Osteoblast (primary cell): ENCODE data around the gene DYSF. TPM values are rescaled to one million over a fixed set of nuclear protein-coding genes. Genes with fewer than 3 reads are reported as not detected.

Source experiments
- DNase-seq: peaks from one replicate; pipeline ENCODE4 v3.0.0; 2011; ENCODE audit warnings: low spot score, mixed read lengths; ENCODE audit not compliant: insufficient read length; ENCODE audit errors: missing footprints
- H2AFZ ChIP-seq: 2 replicates; pipeline ENCODE4 v1.6.0; 2011; ENCODE audit warnings: mild to moderate bottlenecking, low read length
- H3K27ac ChIP-seq: 2 replicates; pipeline ENCODE4 v1.5.1; 2011; ENCODE audit warnings: mild to moderate bottlenecking, low read depth, low read length, moderate library complexity
- H3K27me3 ChIP-seq: 2 replicates; pipeline ENCODE4 v1.6.0; 2012; ENCODE audit warnings: mild to moderate bottlenecking, control low read depth, inconsistent platforms, low read length, moderate library complexity; ENCODE audit not compliant: insufficient read depth
- H3K36me3 ChIP-seq: 2 replicates; pipeline ENCODE4 v1.5.1; 2011; ENCODE audit warnings: mild to moderate bottlenecking, low read length, control low read depth, moderate library complexity; ENCODE audit not compliant: insufficient read depth
- H3K4me1 ChIP-seq: 2 replicates; pipeline ENCODE4 v1.5.1; 2011; ENCODE audit warnings: mild to moderate bottlenecking, low read length, control low read depth, moderate library complexity; ENCODE audit not compliant: insufficient read depth
- H3K4me2 ChIP-seq: 2 replicates; pipeline ENCODE4 v1.6.0; 2011; ENCODE audit warnings: mild to moderate bottlenecking, low read length; ENCODE audit not compliant: insufficient read depth
- H3K4me3 ChIP-seq: fragments of 200-600 bp; sonication (generic); 3 replicates; pipeline ENCODE4 v1.5.1; 2012; ENCODE audit warnings: mild to moderate bottlenecking, low read length, inconsistent platforms; ENCODE audit not compliant: insufficient read depth
- H3K79me2 ChIP-seq: 2 replicates; pipeline ENCODE4 v1.6.0; 2012; ENCODE audit warnings: mild to moderate bottlenecking, low read length, control low read depth, inconsistent platforms; ENCODE audit not compliant: insufficient read depth
- H3K9me3 ChIP-seq: 2 replicates; pipeline ENCODE4 v1.5.1; 2011; ENCODE audit warnings: low read depth, low read length, control low read depth
- H4K20me1 ChIP-seq: 2 replicates; pipeline ENCODE4 v1.6.0; 2012; ENCODE audit warnings: mild to moderate bottlenecking, low read length, control low read depth; ENCODE audit not compliant: insufficient read depth
- total RNA-seq: library from RNA; depleted of rRNA; stranded (reverse); fragments of >200 nt; gene quantifications from 2 replicates; pipeline ENCODE4 v1.2.3, GENCODE V29; 2012
- TF ChIP-seq, protein P1 (sequence below): IDR thresholded peaks from 2 replicates; pipeline ENCODE4 v1.5.1; 2011; ENCODE audit warnings: mild to moderate bottlenecking, low read depth, low read length, moderate library complexity; ENCODE audit errors: extremely low read depth

Gene DYSF
- total RNA-seq, 1 donor: 4.3 TPM

GRCh38 chr2:71700658-71701397 lies 247.5 kb downstream of the DYSF start:
- H3K9me3 ChIP-seq: no peaks in the 10 kb centered on the region
- H2AFZ ChIP-seq: peak overlapping the region; percentile 62
- no peaks in the 10 kb centered on the region for H4K20me1 ChIP-seq
- peak; percentile 94 for DNase-seq
- no peaks in the 10 kb centered on the region for H3K36me3 ChIP-seq
- H3K4me3 ChIP-seq: no peak overlapping the region
- no peak overlapping the region for H3K27ac ChIP-seq
- TF ChIP-seq, protein P1, sequence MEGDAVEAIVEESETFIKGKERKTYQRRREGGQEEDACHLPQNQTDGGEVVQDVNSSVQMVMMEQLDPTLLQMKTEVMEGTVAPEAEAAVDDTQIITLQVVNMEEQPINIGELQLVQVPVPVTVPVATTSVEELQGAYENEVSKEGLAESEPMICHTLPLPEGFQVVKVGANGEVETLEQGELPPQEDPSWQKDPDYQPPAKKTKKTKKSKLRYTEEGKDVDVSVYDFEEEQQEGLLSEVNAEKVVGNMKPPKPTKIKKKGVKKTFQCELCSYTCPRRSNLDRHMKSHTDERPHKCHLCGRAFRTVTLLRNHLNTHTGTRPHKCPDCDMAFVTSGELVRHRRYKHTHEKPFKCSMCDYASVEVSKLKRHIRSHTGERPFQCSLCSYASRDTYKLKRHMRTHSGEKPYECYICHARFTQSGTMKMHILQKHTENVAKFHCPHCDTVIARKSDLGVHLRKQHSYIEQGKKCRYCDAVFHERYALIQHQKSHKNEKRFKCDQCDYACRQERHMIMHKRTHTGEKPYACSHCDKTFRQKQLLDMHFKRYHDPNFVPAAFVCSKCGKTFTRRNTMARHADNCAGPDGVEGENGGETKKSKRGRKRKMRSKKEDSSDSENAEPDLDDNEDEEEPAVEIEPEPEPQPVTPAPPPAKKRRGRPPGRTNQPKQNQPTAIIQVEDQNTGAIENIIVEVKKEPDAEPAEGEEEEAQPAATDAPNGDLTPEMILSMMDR: no peak
- peak overlapping the region; percentile 36 for H3K4me2 ChIP-seq
- peaks cover 23% of the 10 kb centered on the region for H3K27me3 ChIP-seq
- H3K79me2 ChIP-seq: no peaks in the 10 kb centered on the region
- peaks cover 9% of the 10 kb centered on the region for H3K4me1 ChIP-seq

GRCh38 chr2:71702071-71702970 lies 249.0 kb downstream of the DYSF start:
- no peak for DNase-seq
- Histone ChIP-seq H3K4me1 (peaks cover 9% of the 10 kb centered on the region), H4K20me1 (no peaks in the 10 kb centered on the region), H3K4me3 (no peak overlapping the region), H3K4me2 (no peak overlapping the region), H3K27ac (no peak overlapping the region), H3K79me2 (no peaks in the 10 kb centered on the region), H3K9me3 (no peaks in the 10 kb centered on the region), H2AFZ (no peak overlapping the region), H3K27me3 (peaks cover 35% of the 10 kb centered on the region), H3K36me3 (no peaks in the 10 kb centered on the region)
- TF ChIP-seq, protein P1: no peak

- DNase-seq: no peak
- Histone ChIP-seq H3K4me3 (no peak overlapping the region), H4K20me1 (no peaks in the 10 kb centered on the region), H3K4me1 (peaks cover 9% of the 10 kb centered on the region), H2AFZ (no peak overlapping the region), H3K9me3 (no peaks in the 10 kb centered on the region), H3K27ac (no peak overlapping the region), H3K27me3 (peaks cover 39% of the 10 kb centered on the region), H3K36me3 (no peaks in the 10 kb centered on the region), H3K4me2 (no peak overlapping the region), H3K79me2 (no peaks in the 10 kb centered on the region)
- TF ChIP-seq, protein P1: no peak
These were observed 249.9 kb downstream of the DYSF start for GRCh38 chr2:71702971-71703898.
